ENCODE results near the gene RERE.

RERE gene

GRCh38 chr1:8767006-8767405, 50.4 kb downstream of the RERE start:
- no peak for DNase-seq
- in situ Hi-C loops (cut with HindIII; ENCODE audit: low pct_ligation_motif_present, low pct_unique_long_range_greater_than_20kb, low sequenced_read_pairs) = no loop called here

GRCh38 chr1:8765198-8765597, 52.2 kb downstream of the RERE start:
- in situ Hi-C loops (cut with HindIII; ENCODE audit: low pct_ligation_motif_present, low pct_unique_long_range_greater_than_20kb, low sequenced_read_pairs) = no loop called here
- no peak for DNase-seq

DNA sequence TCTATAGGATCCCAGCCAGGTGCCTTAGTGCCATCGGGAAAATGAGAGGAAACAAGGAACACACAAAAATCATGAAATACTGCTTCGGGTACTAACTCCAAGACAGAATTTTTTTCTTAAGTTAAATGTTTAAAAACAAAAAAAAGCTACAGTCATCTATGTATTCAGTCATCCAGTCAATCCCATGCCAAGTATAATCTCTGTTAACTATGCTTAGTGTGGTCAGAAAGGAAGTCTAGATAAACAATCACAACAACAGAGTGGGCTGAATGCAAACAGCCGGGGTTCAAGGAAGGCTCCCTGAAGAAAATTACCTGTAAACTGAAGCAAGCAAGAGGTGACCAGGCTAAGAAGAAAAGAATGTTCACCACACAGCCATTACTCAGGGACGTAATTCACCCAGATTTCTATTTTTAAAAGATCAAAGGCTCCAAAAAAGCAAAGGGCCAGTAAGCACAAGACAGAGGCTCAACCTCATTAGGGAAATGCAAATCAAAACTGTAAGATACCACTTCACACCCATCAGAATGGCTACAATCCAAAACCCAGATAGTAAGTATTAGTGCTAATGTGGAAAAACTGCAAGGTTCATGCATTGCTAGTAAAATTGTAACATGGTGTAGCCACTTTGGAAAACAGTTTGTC, 53.0 kb downstream of the RERE start:
- in situ Hi-C loops (cut with HindIII; ENCODE audit: low pct_ligation_motif_present, low pct_unique_long_range_greater_than_20kb, low sequenced_read_pairs) = no loop called here

DNA sequence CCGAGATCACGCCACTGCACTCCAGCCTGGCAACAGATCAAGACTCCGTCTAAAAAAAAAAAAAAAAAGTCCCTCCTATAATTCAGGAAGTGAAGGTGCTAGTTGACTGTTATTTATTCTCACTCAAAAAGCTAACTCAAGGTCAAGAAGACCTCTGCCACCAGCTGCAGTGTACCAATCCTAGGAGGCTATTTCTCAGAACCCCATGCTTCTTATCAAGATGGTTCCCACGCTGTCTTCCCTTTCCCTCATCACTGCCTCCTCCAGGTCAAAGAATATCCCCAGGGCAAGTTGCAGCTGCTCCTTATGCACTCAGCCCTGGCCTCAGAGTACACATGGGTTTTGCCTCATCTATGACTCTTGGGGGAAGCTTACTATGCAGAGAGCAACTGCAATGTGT, 53.6 kb downstream of the RERE start:
- no peak for DNase-seq

More for the DNA sequence above, 53.0 kb downstream of the RERE start:
- no peak for DNase-seq

GRCh38 chr1:8754993-8755392, 62.4 kb downstream of the RERE start:
- no peak for DNase-seq
- in situ Hi-C loops (cut with HindIII; ENCODE audit: low pct_ligation_motif_present, low pct_unique_long_range_greater_than_20kb, low sequenced_read_pairs) = no loop called here

More for the DNA sequence above, 53.6 kb downstream of the RERE start:
- in situ Hi-C loops (cut with HindIII; ENCODE audit: low pct_ligation_motif_present, low pct_unique_long_range_greater_than_20kb, low sequenced_read_pairs) = no loop called here

DNA sequence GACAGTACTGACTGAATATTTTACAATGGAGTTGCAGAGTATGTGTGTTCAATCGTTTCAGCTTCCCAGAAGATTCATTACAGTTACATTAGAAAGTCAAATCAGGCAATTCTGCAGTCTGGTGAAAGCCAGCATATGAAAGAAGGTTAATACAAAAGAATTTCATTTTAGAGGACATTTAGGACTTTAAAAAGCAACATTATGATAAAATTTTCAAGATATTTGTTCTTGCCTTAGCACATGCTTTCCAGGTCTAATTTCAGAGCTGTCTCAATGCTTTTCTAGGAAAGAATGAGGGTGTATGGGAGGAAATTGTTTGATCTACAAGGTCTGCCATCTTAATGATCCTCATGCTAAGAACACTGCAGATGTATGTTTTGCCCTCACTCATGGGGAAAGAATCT, 63.2 kb downstream of the RERE start:
- in situ Hi-C loops (cut with HindIII; ENCODE audit: low pct_ligation_motif_present, low pct_unique_long_range_greater_than_20kb, low sequenced_read_pairs) = no loop called here
- DNase-seq = no peak

GRCh38 chr1:8753736-8754135, 63.7 kb downstream of the RERE start:
- DNase-seq = no peak
- in situ Hi-C loops (cut with HindIII; ENCODE audit: low pct_ligation_motif_present, low pct_unique_long_range_greater_than_20kb, low sequenced_read_pairs) = no loop called here

- in situ Hi-C loops (cut with HindIII; ENCODE audit: low pct_ligation_motif_present, low pct_unique_long_range_greater_than_20kb, low sequenced_read_pairs) = no loop called here
Measured at GRCh38 chr1:8752921-8753713, 64.3 kb downstream of the RERE start.

DNA sequence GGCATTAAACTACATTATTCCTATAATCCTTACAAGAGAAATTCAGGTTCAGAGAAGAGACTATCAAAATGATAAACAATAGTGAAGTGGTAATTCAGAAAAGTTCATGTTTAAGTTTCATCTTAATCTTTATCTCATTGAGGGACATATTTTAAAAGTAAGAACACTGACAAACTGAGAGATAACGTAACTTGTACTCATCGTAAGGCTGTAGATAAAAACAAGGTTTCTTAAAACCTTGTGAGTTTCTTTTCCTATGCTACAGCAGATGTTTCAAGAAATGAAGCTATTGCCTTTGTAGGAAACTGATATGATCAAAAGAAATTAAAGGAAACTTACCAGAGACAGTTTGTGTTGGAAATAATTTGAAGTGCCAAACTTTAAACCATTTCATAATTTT, 65.0 kb downstream of the RERE start:
- in situ Hi-C loops (cut with HindIII; ENCODE audit: low pct_ligation_motif_present, low pct_unique_long_range_greater_than_20kb, low sequenced_read_pairs) = no loop called here
- DNase-seq = no peak

More at GRCh38 chr1:8752921-8753713, 64.3 kb downstream of the RERE start:
- DNase-seq = no peak

DNA sequence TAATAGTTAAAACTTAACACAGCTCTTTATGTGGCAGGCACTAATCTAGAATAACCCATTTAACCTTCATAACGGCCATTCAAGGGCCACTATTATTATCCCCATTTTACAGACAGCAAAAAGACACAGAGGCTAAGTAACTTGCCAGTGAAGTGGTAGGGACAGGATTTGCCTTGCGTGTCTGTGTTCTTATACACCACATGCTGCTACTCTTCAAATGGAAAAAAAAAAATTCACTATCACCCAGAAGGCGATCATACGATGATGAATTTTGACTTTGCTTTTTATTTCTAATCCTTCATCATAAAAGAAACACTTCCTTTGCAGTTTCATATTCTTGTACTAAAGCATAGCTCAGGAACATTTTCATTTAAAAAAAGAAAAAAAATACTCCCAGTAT, 65.5 kb downstream of the RERE start:
- in situ Hi-C loops (cut with HindIII; ENCODE audit: low pct_ligation_motif_present, low pct_unique_long_range_greater_than_20kb, low sequenced_read_pairs) = no loop called here
- no peak for DNase-seq

GRCh38 chr1:8747879-8748825, 69.3 kb downstream of the RERE start:
- no peak for DNase-seq
- in situ Hi-C loops (cut with HindIII; ENCODE audit: low pct_ligation_motif_present, low pct_unique_long_range_greater_than_20kb, low sequenced_read_pairs) = no loop called here

- in situ Hi-C loops (cut with HindIII; ENCODE audit: low pct_ligation_motif_present, low pct_unique_long_range_greater_than_20kb, low sequenced_read_pairs) = no loop called here
Measured at GRCh38 chr1:8746554-8746953, 70.9 kb downstream of the RERE start.

DNA sequence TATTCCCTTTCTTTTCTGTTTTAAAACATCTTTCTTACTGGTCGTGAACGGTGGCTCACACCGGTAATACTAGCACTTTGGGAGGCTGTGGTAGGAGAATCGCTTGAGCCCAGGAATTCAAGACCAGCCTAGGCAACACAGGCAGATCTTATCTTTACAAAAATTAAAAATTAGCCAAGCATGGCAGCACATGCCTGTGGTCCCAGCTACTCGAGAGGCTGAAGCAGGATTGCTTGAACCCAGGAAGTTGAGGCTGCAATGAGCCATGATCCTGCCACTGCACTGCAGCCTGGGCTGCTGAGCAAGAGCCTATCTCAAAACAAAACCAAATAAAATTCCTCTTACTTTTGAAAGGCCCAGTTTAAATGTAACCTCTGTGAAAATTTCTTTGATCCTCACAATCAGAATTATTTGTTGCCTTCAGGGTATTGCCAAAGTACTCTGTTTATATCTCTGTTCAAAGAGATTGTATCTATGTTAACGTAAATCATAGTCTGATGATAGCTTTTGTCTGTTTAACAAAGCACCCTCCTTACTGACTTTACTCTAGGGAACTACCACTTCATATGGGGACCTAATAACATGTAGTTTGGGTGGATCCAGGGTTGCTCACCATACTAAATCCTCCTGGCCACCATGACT, 71.6 kb downstream of the RERE start:
- DNase-seq = peak; percentile 33
- in situ Hi-C loops (cut with HindIII; ENCODE audit: low pct_ligation_motif_present, low pct_unique_long_range_greater_than_20kb, low sequenced_read_pairs) = no loop called here

More at GRCh38 chr1:8746554-8746953, 70.9 kb downstream of the RERE start:
- DNase-seq = no peak

DNA sequence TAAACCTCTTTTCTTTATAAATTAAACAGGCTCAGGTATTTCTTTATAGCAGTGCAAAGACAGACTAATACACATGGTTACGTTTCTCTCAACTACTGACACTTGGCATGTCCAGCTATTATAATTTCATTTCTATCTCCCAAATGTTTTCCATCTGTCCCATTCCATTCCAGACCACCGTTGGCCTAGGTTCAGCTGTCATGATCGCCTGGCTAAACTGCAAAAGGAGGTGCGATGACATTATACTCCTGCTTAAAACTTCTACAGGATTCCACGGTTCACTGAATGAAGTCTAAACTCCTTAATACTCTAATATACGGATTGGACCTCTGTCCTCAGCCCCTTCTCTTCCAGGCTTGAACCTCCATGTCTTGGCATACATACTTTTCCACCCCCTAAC, 72.1 kb downstream of the RERE start:
- in situ Hi-C loops (cut with HindIII; ENCODE audit: low pct_ligation_motif_present, low pct_unique_long_range_greater_than_20kb, low sequenced_read_pairs) = no loop called here
- DNase-seq = no peak

DNA sequence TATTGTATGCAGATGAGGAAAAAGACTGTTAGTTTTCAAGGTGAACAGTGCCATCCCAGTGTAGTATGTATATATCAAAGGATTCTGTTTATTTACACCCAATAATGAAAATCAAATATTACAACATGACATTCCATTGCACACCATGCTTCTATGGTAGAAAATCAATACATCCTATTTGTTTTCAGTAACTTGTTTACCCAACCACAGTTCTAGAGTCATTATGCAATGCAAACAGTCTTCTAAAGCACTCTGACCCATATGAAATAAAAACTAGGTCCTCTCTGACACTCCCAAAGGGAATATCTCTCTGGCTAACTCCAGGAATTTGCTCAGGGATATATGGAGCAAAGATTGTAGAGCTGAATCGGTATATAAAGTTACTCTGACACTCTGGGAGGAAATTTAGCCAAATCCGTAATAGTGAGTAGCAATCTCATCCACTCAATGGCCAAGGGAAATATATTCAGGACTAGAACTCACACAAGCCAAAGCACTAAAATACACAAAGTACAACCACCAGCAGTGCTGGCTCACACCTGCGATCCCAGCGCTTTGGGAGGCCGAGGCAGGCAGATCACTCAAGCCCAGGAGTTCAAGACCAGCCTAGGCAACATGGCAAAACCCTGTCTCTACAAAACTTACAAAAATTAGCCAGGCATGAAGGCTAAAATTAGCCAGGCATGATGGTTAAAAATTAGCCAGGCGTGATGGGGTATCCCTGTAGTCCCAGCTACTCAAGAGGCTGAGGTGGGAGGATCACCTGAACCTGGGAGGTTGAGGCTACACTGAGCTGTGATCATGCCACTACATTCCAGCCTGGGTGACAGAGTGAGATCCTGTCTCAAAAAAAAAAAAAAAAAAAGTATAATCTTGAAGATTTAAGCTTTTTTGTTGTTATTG, 75.2 kb downstream of the RERE start:
- DNase-seq = no peak
- in situ Hi-C loops (cut with HindIII; ENCODE audit: low pct_ligation_motif_present, low pct_unique_long_range_greater_than_20kb, low sequenced_read_pairs) = no loop called here

GRCh38 chr1:8740034-8740449, 77.4 kb downstream of the RERE start:
- no peak for DNase-seq

DNA sequence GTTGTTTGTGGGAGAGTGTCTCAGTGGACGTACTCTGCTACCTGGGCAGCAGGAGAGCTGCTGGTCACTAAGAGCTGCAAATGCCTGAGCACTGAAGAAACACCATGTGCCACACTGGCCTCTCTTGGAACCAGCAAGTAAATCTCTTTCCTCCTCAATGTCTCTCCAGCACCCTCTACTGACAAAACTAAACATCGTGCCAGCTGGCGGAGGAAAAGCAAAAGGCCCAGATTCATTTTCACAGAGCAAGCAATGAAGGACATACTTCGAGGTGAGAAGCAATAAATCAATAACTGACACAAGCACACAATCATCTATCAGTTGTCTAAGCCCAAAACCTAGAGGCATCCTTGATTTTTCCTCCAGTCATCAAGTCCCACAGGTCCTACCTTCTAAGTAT, 78.1 kb downstream of the RERE start:
- no peak for DNase-seq
- in situ Hi-C loops (cut with HindIII; ENCODE audit: low pct_ligation_motif_present, low pct_unique_long_range_greater_than_20kb, low sequenced_read_pairs) = no loop called here

More at GRCh38 chr1:8740034-8740449, 77.4 kb downstream of the RERE start:
- in situ Hi-C loops (cut with HindIII; ENCODE audit: low pct_ligation_motif_present, low pct_unique_long_range_greater_than_20kb, low sequenced_read_pairs) = no loop called here

GRCh38 chr1:8736927-8737326, 80.5 kb downstream of the RERE start:
- in situ Hi-C loops (cut with HindIII; ENCODE audit: low pct_ligation_motif_present, low pct_unique_long_range_greater_than_20kb, low sequenced_read_pairs) = no loop called here
- DNase-seq = no peak
